Coronary artery (tissue), 2 donors: ENCODE measurements around the gene UNC13C.

Experiments used
- DNase-seq: peaks from one replicate; pipeline ENCODE4 v3.0.0-alpha.2; 2017; ENCODE audit warnings: low spot score
- H3K27ac ChIP-seq, 2 donors: fragments of 200-600 bp; sonication (generic); one replicate each; pipeline ENCODE4 v1.5.1; 2016 to 2019
- H3K4me3 ChIP-seq: fragments of 200-600 bp; sonication (generic); 2 replicates; pipeline ENCODE4 v1.5.1; 2016; ENCODE audit warnings: mild to moderate bottlenecking, moderate library complexity
- CTCF ChIP-seq: fragments of 200-600 bp; sonication (generic); IDR thresholded peaks from one replicate; pipeline ENCODE4 v1.5.1; 2019; ENCODE audit warnings: antibody characterized with exemption

The UNC13C gene

DNA sequence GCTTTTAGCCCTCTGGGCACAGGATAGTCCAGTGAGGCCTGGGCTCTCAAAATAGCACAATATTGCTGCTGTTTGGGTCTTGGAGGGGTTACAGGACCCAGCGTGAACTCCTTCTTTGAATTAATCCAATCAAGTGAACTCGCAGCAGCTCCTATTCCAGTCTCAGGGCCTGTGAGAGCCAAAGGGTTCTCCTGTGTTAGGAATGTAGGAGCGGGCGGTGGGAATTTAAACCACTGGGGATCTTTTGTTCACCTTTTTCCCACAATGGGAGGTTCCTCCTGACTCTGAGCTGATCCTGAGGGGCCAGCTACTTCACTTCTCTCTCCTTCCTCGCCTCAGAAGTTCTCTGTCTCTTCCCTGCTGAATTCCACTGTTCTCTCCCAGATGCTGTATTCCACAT is 504.0 kb downstream of the UNC13C start:
- TF ChIP-seq CTCF = no peak

GRCh38 chr15:54500330-54500729 is 522.1 kb downstream of the UNC13C start:
- H3K27ac ChIP-seq = no peak overlapping the region
- H3K4me3 ChIP-seq = no peak overlapping the region
- no peak for TF ChIP-seq CTCF
- DNase-seq = no peak

More for the DNA sequence above, 504.0 kb downstream of the UNC13C start:
- H3K4me3 ChIP-seq = no peak overlapping the region
- no peak overlapping the region for H3K27ac ChIP-seq
- no peak for DNase-seq

- no peak for DNase-seq
- TF ChIP-seq CTCF = no peak
- Histone ChIP-seq H3K27ac (no peak overlapping the region), H3K4me3 (no peak overlapping the region)
Observed at GRCh38 chr15:54502416-54503075, 524.3 kb downstream of the UNC13C start.

GRCh38 chr15:54504695-54505094 is 526.5 kb downstream of the UNC13C start:
- H3K27ac ChIP-seq = no peak overlapping the region
- no peak for DNase-seq

GRCh38 chr15:54506977-54507524 is 528.8 kb downstream of the UNC13C start:
- H3K4me3 ChIP-seq = no peak overlapping the region
- DNase-seq = no peak
- TF ChIP-seq CTCF = no peak
- H3K27ac ChIP-seq = no peak overlapping the region

More at GRCh38 chr15:54504695-54505094, 526.5 kb downstream of the UNC13C start:
- no peak for TF ChIP-seq CTCF
- H3K4me3 ChIP-seq = no peak overlapping the region

GRCh38 chr15:54514601-54515000 is 536.4 kb downstream of the UNC13C start:
- no peak overlapping the region for H3K4me3 ChIP-seq
- no peak for DNase-seq
- no peak overlapping the region for H3K27ac ChIP-seq
- no peak for TF ChIP-seq CTCF
